HL-60 (cell line): ENCODE results near the gene TNFSF10.
A peak's percentile ranks its signal among the peaks of the same experiment; 100 is the strongest.

ENCODE experiments used
- DNase-seq, 2 experiments: peaks; one replicate each; pipeline ENCODE4 v3.0.0-alpha.2; 2010 to 2020; ENCODE audit warnings: low read depth in 1 of 2, low spot score in 1 of 2
- H3K27ac ChIP-seq: fragments of 250-450 bp; sonication (Bioruptor Pico); replicated peaks from 2 replicates; pipeline ENCODE4 v1.5.1; 2020; ENCODE audit warnings: mild to moderate bottlenecking, moderate library complexity
- H3K27me3 ChIP-seq: fragments of 250-450 bp; sonication (Bioruptor Pico); 2 replicates; pipeline ENCODE4 v1.5.1; 2021; ENCODE audit warnings: mild to moderate bottlenecking, moderate library complexity; ENCODE audit not compliant: insufficient read depth, poor library complexity, severe bottlenecking
- H3K4me3 ChIP-seq: replicated peaks from 2 replicates; pipeline ENCODE4 v1.5.1; 2011; ENCODE audit warnings: mild to moderate bottlenecking, control low read depth, low read length; ENCODE audit not compliant: insufficient read depth
- CTCF ChIP-seq: IDR thresholded peaks from one replicate; pipeline ENCODE4 v1.5.1; 2011; ENCODE audit warnings: low read length, control low read depth, inconsistent platforms; ENCODE audit not compliant: insufficient read depth
- GABPA ChIP-seq: IDR thresholded peaks from 2 replicates; pipeline ENCODE4 v1.6.1; 2012; ENCODE audit warnings: low read depth
- POLR2AphosphoS5 ChIP-seq: IDR thresholded peaks from 2 replicates; pipeline ENCODE4 v1.6.1; 2012; ENCODE audit warnings: low read depth
- REST ChIP-seq: IDR thresholded peaks from 2 replicates; pipeline ENCODE4 v1.6.1; 2012; ENCODE audit warnings: low read depth; ENCODE audit not compliant: insufficient replicate concordance
- SPI1 ChIP-seq: IDR thresholded peaks from 2 replicates; pipeline ENCODE4 v1.6.1; 2012; ENCODE audit warnings: low read depth, mild to moderate bottlenecking, borderline replicate concordance

TNFSF10 gene

GRCh38 chr3:172519740-172520139 lies 3.5 kb downstream of the TNFSF10 start:
- DNase-seq: no peak
- no peak overlapping the region for H3K27ac ChIP-seq

GRCh38 chr3:172518929-172519640 lies 4.1 kb downstream of the TNFSF10 start:
- Histone ChIP-seq H3K27me3 (no peaks in the 10 kb centered on the region), H3K4me3 (no peak overlapping the region), H3K27ac (no peak overlapping the region)
- TF ChIP-seq SPI1: no peak
- no peak for TF ChIP-seq REST
- no peak for TF ChIP-seq GABPA
- TF ChIP-seq POLR2AphosphoS5: no peak
- peak in 1 of 2 experiments; percentile 39 for DNase-seq

More at GRCh38 chr3:172519740-172520139, 3.5 kb downstream of the TNFSF10 start:
- H3K4me3 ChIP-seq: no peak overlapping the region
- no peak for TF ChIP-seq CTCF
- no peak for TF ChIP-seq SPI1
- TF ChIP-seq POLR2AphosphoS5: no peak
- no peak for TF ChIP-seq GABPA
- TF ChIP-seq REST: no peak
- no peaks in the 10 kb centered on the region for H3K27me3 ChIP-seq

- no peak for DNase-seq
- Histone ChIP-seq H3K27me3 (no peaks in the 10 kb centered on the region), H3K27ac (no peak overlapping the region), H3K4me3 (no peak overlapping the region)
- TF ChIP-seq POLR2AphosphoS5 (no peak), CTCF (no peak), REST (no peak), GABPA (no peak), SPI1 (no peak)
Measured at GRCh38 chr3:172517859-172518466, 5.3 kb downstream of the TNFSF10 start.
